ENCODE results near the gene DRD2. TPM values are rescaled to one million over a fixed set of nuclear protein-coding genes. Genes with fewer than 3 reads are reported as not detected.

DRD2 gene
- total and polyA plus RNA-seq, 2 donors (not counting 3 experiments of a cell fraction or from before 2014, with no cell fraction given) = not detected

GRCh38 chr11:113397821-113398220, 77.4 kb downstream of the DRD2 start:
- CTCF ChIA-PET = interaction anchor here (0.9 kb wide), 1 partner anchor 27 kb away, joined by 3 read pairs; no protein-coding TSS in a partner anchor
- POLR2A ChIA-PET = no interaction called here
- no peak for FAIRE-seq

GRCh38 chr11:113397212-113397611, 78.0 kb downstream of the DRD2 start:
- Histone ChIP-seq H3K36me3 (ENCODE audit: control insufficient read depth in 2 of 2, extremely low read depth in 1 of 2, insufficient read depth in 2 of 2, low read length in 2 of 2) (no peaks in the 10 kb centered on the region), H3K27me3 (ENCODE audit: control insufficient read depth in 2 of 2, insufficient read depth in 2 of 2, low read length in 2 of 2) (no peaks in the 10 kb centered on the region), H3K9me3 (replicated peaks; ENCODE audit: control insufficient read depth, insufficient read depth, low read length) (no peaks in the 10 kb centered on the region), H3K9me1 (replicated peaks; ENCODE audit: control insufficient read depth, extremely low read depth, insufficient read depth, low read length) (no peaks in the 10 kb centered on the region), H4K20me1 (replicated peaks; ENCODE audit: control insufficient read depth, extremely low read depth, insufficient read depth, low read length) (no peaks in the 10 kb centered on the region), H3K79me2 (ENCODE audit: control insufficient read depth, insufficient read depth, low read length) (no peaks in the 10 kb centered on the region), H3K27ac (ENCODE audit: insufficient read depth, low read depth, low read length) (no peak overlapping the region), H3K9ac (replicated peaks; ENCODE audit: extremely low read depth, insufficient read depth, low read length) (no peak overlapping the region), H2AFZ (ENCODE audit: low read depth, low read length) (no peak overlapping the region), H3K4me1 (ENCODE audit: control insufficient read depth, extremely low read depth, insufficient read depth, low read length) (no peaks in the 10 kb centered on the region), H3K4me3 (replicated peaks in 1 of 3; ENCODE audit: insufficient read depth in 1 of 3, low read depth in 1 of 3, low read length in 3 of 3) (no peak overlapping the region), H3K4me2 (ENCODE audit: insufficient read depth, low read length) (no peak overlapping the region)
- intact Hi-C loops (cut with micrococcal nuclease) = no loop called here
- ChIA-PET CTCF (no interaction called here), POLR2A (no interaction called here)
- no TSS peak for BruUV-seq (replicated peaks)
- FAIRE-seq (no peak), DNase-seq (ENCODE audit: low read depth, low spot score) (no peak)
- dilution Hi-C loops (cut with MboI; ENCODE audit: extremely low pct_ligation_motif_present, low sequenced_read_pairs) = no loop called here
- TF ChIP-seq EZH2 (IDR thresholded peaks at IDR 0.05; ENCODE audit: borderline replicate concordance, low read depth, low read length, severe bottlenecking) (no peak), POLR2AphosphoS5 (IDR thresholded peaks at IDR 0.05; ENCODE audit: insufficient read depth, low read depth, low read length) (no peak), CTCF (IDR thresholded peaks at IDR 0.05; ENCODE audit: extremely low read depth in 1 of 2, insufficient read depth in 1 of 2, low read depth in 1 of 2, low read length in 2 of 2) (no peak), MAX (IDR thresholded peaks at IDR 0.05; ENCODE audit: insufficient read depth, insufficient read length) (no peak), MYC (IDR thresholded peaks at IDR 0.05; ENCODE audit: low read depth, low read length) (no peak), POLR2A (IDR thresholded peaks at IDR 0.05; ENCODE audit: low read depth, low read length) (no peak), JUN (IDR thresholded peaks at IDR 0.05; ENCODE audit: borderline replicate concordance, insufficient read depth, insufficient read length, low read depth) (no peak), GATA2 (IDR thresholded peaks at IDR 0.05; ENCODE audit: insufficient read depth, insufficient read length, low read depth, low read length) (no peak), FOS (IDR thresholded peaks at IDR 0.05; ENCODE audit: borderline replicate concordance, insufficient read depth, low read length) (no peak)

More at GRCh38 chr11:113397821-113398220, 77.4 kb downstream of the DRD2 start:
- Histone ChIP-seq H3K9ac (replicated peaks; ENCODE audit: extremely low read depth, insufficient read depth, low read length) (no peak overlapping the region), H3K9me3 (replicated peaks; ENCODE audit: control insufficient read depth, insufficient read depth, low read length) (no peaks in the 10 kb centered on the region), H3K27me3 (ENCODE audit: control insufficient read depth in 2 of 2, insufficient read depth in 2 of 2, low read length in 2 of 2) (no peaks in the 10 kb centered on the region), H3K9me1 (replicated peaks; ENCODE audit: control insufficient read depth, extremely low read depth, insufficient read depth, low read length) (no peaks in the 10 kb centered on the region), H3K4me1 (ENCODE audit: control insufficient read depth, extremely low read depth, insufficient read depth, low read length) (no peaks in the 10 kb centered on the region), H3K4me2 (ENCODE audit: insufficient read depth, low read length) (no peak overlapping the region), H4K20me1 (replicated peaks; ENCODE audit: control insufficient read depth, extremely low read depth, insufficient read depth, low read length) (no peaks in the 10 kb centered on the region), H2AFZ (ENCODE audit: low read depth, low read length) (no peak overlapping the region), H3K4me3 (replicated peaks in 1 of 3; ENCODE audit: insufficient read depth in 1 of 3, low read depth in 1 of 3, low read length in 3 of 3) (no peak overlapping the region), H3K79me2 (ENCODE audit: control insufficient read depth, insufficient read depth, low read length) (no peaks in the 10 kb centered on the region), H3K36me3 (ENCODE audit: control insufficient read depth in 2 of 2, extremely low read depth in 1 of 2, insufficient read depth in 2 of 2, low read length in 2 of 2) (no peaks in the 10 kb centered on the region), H3K27ac (ENCODE audit: insufficient read depth, low read depth, low read length) (no peak overlapping the region)
- no peak for DNase-seq (ENCODE audit: low read depth, low spot score)
- dilution Hi-C loops (cut with MboI; ENCODE audit: extremely low pct_ligation_motif_present, low sequenced_read_pairs) (no loop called here), intact Hi-C loops (cut with micrococcal nuclease) (no loop called here)
- no TSS peak for BruUV-seq (replicated peaks)
- TF ChIP-seq EZH2 (IDR thresholded peaks at IDR 0.05; ENCODE audit: borderline replicate concordance, low read depth, low read length, severe bottlenecking) (no peak), GATA2 (IDR thresholded peaks at IDR 0.05; ENCODE audit: insufficient read depth, insufficient read length, low read depth, low read length) (no peak)

Data from endothelial cell of umbilical vein (primary cell).